ENCODE measurements around the gene CCL28. TPM values are rescaled to one million over a fixed set of nuclear protein-coding genes. Genes with fewer than 3 reads are reported as not detected.

CCL28 gene
- total and polyA plus RNA-seq, 9 of the 15 experiments (the other 6 are each of a cell fraction or from before 2014, with no cell fraction given), result not detected

DNA sequence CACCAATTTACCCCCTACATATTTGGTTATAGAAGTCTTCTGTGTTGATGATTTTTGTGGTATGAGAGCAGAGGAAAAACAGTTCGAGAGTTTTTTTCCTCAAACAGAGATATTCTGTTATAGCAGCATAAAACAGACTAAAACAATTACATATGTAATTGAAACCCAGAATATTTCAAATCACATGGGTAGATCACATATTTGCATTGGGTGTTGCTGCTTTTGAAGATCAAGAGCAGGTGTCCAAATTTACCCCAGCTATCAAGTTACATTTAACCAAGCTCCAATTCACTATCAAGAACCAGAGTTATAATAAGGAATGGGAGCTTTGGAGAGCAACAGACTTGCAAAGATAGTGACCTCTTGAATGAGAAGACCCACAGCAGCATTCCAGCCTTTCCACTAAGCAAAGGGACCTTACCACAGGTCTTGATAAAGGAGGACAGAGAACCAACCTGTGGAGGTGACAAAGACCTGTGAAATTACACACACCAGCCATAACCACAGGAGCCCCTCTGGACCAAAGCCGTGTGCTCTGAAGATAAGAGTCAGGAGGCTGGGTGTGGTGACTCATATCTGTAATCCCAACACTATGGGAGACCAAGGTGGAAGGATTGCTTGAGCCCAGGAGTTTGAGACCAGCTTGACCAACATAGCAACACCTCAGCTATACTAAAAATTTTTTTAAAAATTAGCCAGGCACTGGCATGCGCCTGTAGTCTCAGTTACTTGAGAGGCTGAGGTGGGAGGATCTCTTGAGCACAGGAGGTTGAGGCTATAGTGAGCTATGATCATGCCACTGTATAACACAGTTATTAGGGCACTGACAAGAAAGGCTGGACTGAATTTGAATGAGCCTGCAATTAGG lies 4.0 kb upstream of the CCL28 start (continued):
- TF ChIP-seq, protein P1, sequence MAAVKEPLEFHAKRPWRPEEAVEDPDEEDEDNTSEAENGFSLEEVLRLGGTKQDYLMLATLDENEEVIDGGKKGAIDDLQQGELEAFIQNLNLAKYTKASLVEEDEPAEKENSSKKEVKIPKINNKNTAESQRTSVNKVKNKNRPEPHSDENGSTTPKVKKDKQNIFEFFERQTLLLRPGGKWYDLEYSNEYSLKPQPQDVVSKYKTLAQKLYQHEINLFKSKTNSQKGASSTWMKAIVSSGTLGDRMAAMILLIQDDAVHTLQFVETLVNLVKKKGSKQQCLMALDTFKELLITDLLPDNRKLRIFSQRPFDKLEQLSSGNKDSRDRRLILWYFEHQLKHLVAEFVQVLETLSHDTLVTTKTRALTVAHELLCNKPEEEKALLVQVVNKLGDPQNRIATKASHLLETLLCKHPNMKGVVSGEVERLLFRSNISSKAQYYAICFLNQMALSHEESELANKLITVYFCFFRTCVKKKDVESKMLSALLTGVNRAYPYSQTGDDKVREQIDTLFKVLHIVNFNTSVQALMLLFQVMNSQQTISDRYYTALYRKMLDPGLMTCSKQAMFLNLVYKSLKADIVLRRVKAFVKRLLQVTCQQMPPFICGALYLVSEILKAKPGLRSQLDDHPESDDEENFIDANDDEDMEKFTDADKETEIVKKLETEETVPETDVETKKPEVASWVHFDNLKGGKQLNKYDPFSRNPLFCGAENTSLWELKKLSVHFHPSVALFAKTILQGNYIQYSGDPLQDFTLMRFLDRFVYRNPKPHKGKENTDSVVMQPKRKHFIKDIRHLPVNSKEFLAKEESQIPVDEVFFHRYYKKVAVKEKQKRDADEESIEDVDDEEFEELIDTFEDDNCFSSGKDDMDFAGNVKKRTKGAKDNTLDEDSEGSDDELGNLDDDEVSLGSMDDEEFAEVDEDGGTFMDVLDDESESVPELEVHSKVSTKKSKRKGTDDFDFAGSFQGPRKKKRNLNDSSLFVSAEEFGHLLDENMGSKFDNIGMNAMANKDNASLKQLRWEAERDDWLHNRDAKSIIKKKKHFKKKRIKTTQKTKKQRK (IDR thresholded peaks at IDR 0.05; ENCODE audit: borderline replicate concordance, low read depth, low read length), result no peak
- TF ChIP-seq FOXM1 (IDR thresholded peaks at IDR 0.05; ENCODE audit: low read depth) (peak; percentile 71), FOXM1 (CRISPR knock-in tag; IDR thresholded peaks at IDR 0.05; ENCODE audit: low read depth) (no peak), JUNB (CRISPR knock-in tag; conservative IDR thresholded peaks at IDR 0.05) (0 out of 2 replicates have a peak, but pooled peaks have one; percentile 54), RUNX1 (IDR thresholded peaks at IDR 0.05; ENCODE audit: low read depth) (no peak), SMAD3 (CRISPR knock-in tag; conservative IDR thresholded peaks at IDR 0.05) (no peak), U2AF2 (optimal IDR thresholded peaks at IDR 0.05; ENCODE audit: low read depth, low read length) (no peak), POLR2H (tag; IDR thresholded peaks at IDR 0.05; ENCODE audit: low read depth) (no peak), ZNF766 (CRISPR knock-in tag; conservative IDR thresholded peaks at IDR 0.05) (no peak), KDM4B (IDR thresholded peaks at IDR 0.05; ENCODE audit: borderline replicate concordance in 2 of 2, low read depth in 1 of 2) (no peak), KLF6 (CRISPR knock-in tag; IDR thresholded peaks at IDR 0.05; ENCODE audit: borderline replicate concordance) (no peak), MEF2D (tag; conservative IDR thresholded peaks at IDR 0.05; ENCODE audit: low read depth) (no peak), ZNF764 (CRISPR knock-in tag; IDR thresholded peaks at IDR 0.05; ENCODE audit: low read depth) (no peak), LEF1 (IDR thresholded peaks at IDR 0.05) (0 out of 2 replicates have a peak, but pooled peaks have one; percentile 56)
- TF ChIP-seq, protein P2, sequence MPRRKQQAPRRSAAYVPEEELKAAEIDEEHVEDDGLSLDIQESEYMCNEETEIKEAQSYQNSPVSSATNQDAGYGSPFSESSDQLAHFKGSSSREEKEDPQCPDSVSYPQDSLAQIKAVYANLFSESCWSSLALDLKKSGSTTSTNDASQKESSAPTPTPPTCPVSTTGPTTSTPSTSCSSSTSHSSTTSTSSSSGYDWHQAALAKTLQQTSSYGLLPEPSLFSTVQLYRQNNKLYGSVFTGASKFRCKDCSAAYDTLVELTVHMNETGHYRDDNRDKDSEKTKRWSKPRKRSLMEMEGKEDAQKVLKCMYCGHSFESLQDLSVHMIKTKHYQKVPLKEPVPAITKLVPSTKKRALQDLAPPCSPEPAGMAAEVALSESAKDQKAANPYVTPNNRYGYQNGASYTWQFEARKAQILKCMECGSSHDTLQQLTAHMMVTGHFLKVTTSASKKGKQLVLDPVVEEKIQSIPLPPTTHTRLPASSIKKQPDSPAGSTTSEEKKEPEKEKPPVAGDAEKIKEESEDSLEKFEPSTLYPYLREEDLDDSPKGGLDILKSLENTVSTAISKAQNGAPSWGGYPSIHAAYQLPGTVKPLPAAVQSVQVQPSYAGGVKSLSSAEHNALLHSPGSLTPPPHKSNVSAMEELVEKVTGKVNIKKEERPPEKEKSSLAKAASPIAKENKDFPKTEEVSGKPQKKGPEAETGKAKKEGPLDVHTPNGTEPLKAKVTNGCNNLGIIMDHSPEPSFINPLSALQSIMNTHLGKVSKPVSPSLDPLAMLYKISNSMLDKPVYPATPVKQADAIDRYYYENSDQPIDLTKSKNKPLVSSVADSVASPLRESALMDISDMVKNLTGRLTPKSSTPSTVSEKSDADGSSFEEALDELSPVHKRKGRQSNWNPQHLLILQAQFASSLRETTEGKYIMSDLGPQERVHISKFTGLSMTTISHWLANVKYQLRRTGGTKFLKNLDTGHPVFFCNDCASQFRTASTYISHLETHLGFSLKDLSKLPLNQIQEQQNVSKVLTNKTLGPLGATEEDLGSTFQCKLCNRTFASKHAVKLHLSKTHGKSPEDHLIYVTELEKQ (CRISPR knock-in tag; IDR thresholded peaks at IDR 0.05), result no peak
- TF ChIP-seq, protein P3, sequence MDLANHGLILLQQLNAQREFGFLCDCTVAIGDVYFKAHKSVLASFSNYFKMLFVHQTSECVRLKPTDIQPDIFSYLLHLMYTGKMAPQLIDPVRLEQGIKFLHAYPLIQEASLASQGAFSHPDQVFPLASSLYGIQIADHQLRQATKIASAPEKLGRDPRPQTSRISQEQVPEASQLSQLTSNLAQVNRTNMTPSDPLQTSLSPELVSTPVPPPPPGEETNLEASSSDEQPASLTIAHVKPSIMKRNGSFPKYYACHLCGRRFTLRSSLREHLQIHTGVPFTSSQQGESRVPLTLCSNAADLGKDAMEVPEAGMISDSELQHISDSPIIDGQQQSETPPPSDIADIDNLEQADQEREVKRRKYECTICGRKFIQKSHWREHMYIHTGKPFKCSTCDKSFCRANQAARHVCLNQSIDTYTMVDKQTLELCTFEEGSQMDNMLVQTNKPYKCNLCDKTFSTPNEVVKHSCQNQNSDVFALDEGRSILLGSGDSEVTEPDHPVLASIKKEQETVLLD (IDR thresholded peaks at IDR 0.05), result peak; percentile 66
- TF ChIP-seq, protein P4, sequence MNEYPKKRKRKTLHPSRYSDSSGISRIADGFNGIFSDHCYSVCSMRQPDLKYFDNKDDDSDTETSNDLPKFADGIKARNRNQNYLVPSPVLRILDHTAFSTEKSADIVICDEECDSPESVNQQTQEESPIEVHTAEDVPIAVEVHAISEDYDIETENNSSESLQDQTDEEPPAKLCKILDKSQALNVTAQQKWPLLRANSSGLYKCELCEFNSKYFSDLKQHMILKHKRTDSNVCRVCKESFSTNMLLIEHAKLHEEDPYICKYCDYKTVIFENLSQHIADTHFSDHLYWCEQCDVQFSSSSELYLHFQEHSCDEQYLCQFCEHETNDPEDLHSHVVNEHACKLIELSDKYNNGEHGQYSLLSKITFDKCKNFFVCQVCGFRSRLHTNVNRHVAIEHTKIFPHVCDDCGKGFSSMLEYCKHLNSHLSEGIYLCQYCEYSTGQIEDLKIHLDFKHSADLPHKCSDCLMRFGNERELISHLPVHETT (CRISPR knock-in tag; conservative IDR thresholded peaks at IDR 0.05 in 1 of 2, IDR thresholded peaks at IDR 0.05 in 1 of 2), result no peak
